KMS-11 (cell line): ENCODE data around the gene PPP2R5A.

ENCODE experiments used
- H2AFZ ChIP-seq: fragments of 200-600 bp; sonication (generic); 2 replicates; pipeline ENCODE4 v1.6.1; 2016; ENCODE audit warnings: antibody characterized with exemption, mixed run types, low read depth
- H3K27ac ChIP-seq: fragments of 200-600 bp; sonication (generic); 2 replicates; pipeline ENCODE4 v1.6.1; 2016; ENCODE audit warnings: mild to moderate bottlenecking, mixed run types
- H3K27me3 ChIP-seq: fragments of 200-600 bp; sonication (generic); 2 replicates; pipeline ENCODE4 v1.6.1; 2017; ENCODE audit warnings: mild to moderate bottlenecking, low read depth, mixed run types, moderate library complexity; ENCODE audit not compliant: insufficient read depth
- H3K36me3 ChIP-seq: fragments of 200-600 bp; sonication (generic); 2 replicates; pipeline ENCODE4 v1.6.1; 2017; ENCODE audit warnings: mild to moderate bottlenecking, mixed run types; ENCODE audit not compliant: insufficient read depth
- H3K4me1 ChIP-seq: fragments of 200-600 bp; sonication (generic); 2 replicates; pipeline ENCODE4 v1.6.1; 2016; ENCODE audit warnings: mild to moderate bottlenecking, low read depth, mixed run types; ENCODE audit not compliant: poor library complexity, severe bottlenecking
- H3K4me2 ChIP-seq: fragments of 200-600 bp; sonication (generic); 2 replicates; pipeline ENCODE4 v1.7.0; 2016; ENCODE audit warnings: mild to moderate bottlenecking, mixed run types
- H3K4me3 ChIP-seq: fragments of 200-600 bp; sonication (generic); IDR thresholded peaks from 2 replicates; pipeline ENCODE4 v1.6.1; 2017; ENCODE audit warnings: low read depth, low read length, mixed read lengths; ENCODE audit not compliant: insufficient read depth
- H3K79me2 ChIP-seq: fragments of 200-600 bp; sonication (generic); 2 replicates; pipeline ENCODE4 v1.6.1; 2016; ENCODE audit warnings: low read depth, mixed run types; ENCODE audit not compliant: insufficient read depth
- H3K9ac ChIP-seq: fragments of 200-600 bp; sonication (generic); 2 replicates; pipeline ENCODE4 v1.6.1; 2016; ENCODE audit warnings: mild to moderate bottlenecking, mixed run types
- H4K20me1 ChIP-seq: fragments of 200-600 bp; sonication (generic); 2 replicates; pipeline ENCODE4 v1.6.1; 2016; ENCODE audit warnings: mild to moderate bottlenecking, mixed run types; ENCODE audit not compliant: insufficient read depth
- CTCF ChIP-seq: fragments of 200-600 bp; sonication (generic); conservative IDR thresholded peaks from 2 replicates; pipeline ENCODE4 v1.6.1; 2017; ENCODE audit warnings: low read depth, mild to moderate bottlenecking, antibody characterized with exemption, low read length, moderate library complexity, mixed read lengths

The PPP2R5A gene

GRCh38 chr1:212344905-212345304, 59.7 kb downstream of the PPP2R5A start:
- Histone ChIP-seq H3K4me2 (no peak overlapping the region), H4K20me1 (no peaks in the 10 kb centered on the region), H3K36me3 (no peaks in the 10 kb centered on the region), H3K4me1 (no peaks in the 10 kb centered on the region), H3K79me2 (no peaks in the 10 kb centered on the region), H3K9ac (no peak overlapping the region), H3K4me3 (no peak overlapping the region), H3K27me3 (no peaks in the 10 kb centered on the region), H3K27ac (no peak overlapping the region), H2AFZ (no peak overlapping the region)
- no peak for TF ChIP-seq CTCF

- no peaks in the 10 kb centered on the region for H3K4me1 ChIP-seq
- no peak overlapping the region for H2AFZ ChIP-seq
- H3K27ac ChIP-seq, result no peak overlapping the region
- no peaks in the 10 kb centered on the region for H4K20me1 ChIP-seq
- no peaks in the 10 kb centered on the region for H3K79me2 ChIP-seq
- no peak overlapping the region for H3K4me2 ChIP-seq
- H3K9ac ChIP-seq, result no peak overlapping the region
- TF ChIP-seq CTCF, result no peak
- no peaks in the 10 kb centered on the region for H3K27me3 ChIP-seq
- H3K4me3 ChIP-seq, result no peak overlapping the region
- no peaks in the 10 kb centered on the region for H3K36me3 ChIP-seq
Measured at GRCh38 chr1:212346601-212347000, 61.4 kb downstream of the PPP2R5A start.

GRCh38 chr1:212351588-212352362, 66.6 kb downstream of the PPP2R5A start:
- no peaks in the 10 kb centered on the region for H4K20me1 ChIP-seq
- no peak overlapping the region for H3K27ac ChIP-seq
- H3K36me3 ChIP-seq, result no peaks in the 10 kb centered on the region
- no peak for TF ChIP-seq CTCF
- H3K27me3 ChIP-seq, result no peaks in the 10 kb centered on the region
- H3K4me2 ChIP-seq, result no peak overlapping the region
- H3K4me3 ChIP-seq, result no peak overlapping the region
- H3K9ac ChIP-seq, result no peak overlapping the region
- H3K4me1 ChIP-seq, result no peaks in the 10 kb centered on the region
- H3K79me2 ChIP-seq, result no peaks in the 10 kb centered on the region
- no peak overlapping the region for H2AFZ ChIP-seq

GRCh38 chr1:212353181-212353580, 68.0 kb downstream of the PPP2R5A start:
- Histone ChIP-seq H3K27ac (no peak overlapping the region), H3K27me3 (no peaks in the 10 kb centered on the region), H4K20me1 (no peaks in the 10 kb centered on the region), H3K4me2 (no peak overlapping the region), H3K79me2 (no peaks in the 10 kb centered on the region), H3K4me3 (no peak overlapping the region), H3K9ac (no peak overlapping the region), H2AFZ (no peak overlapping the region), H3K4me1 (no peaks in the 10 kb centered on the region), H3K36me3 (no peaks in the 10 kb centered on the region)
- TF ChIP-seq CTCF, result no peak
